Liver (tissue), 9 donors: ENCODE measurements around the gene MEGF11. TPM values are rescaled to one million over a fixed set of nuclear protein-coding genes. Genes with fewer than 3 reads are reported as not detected.

Source experiments
- DNase-seq: peaks from one replicate; pipeline ENCODE4 v3.0.0-alpha.2; 2017; ENCODE audit warnings: low spot score
- H3K27ac ChIP-seq, 2 donors: one replicate each; pipeline ENCODE4 v1.7.0; 2013; ENCODE audit warnings: inconsistent platforms in 2 of 2, low read length in 2 of 2, control low read depth in 1 of 2, low read depth in 1 of 2, mild to moderate bottlenecking in 1 of 2
- H3K27me3 ChIP-seq, 4 donors: one replicate each; pipeline versions ENCODE4 v1.6.1 to v1.7.0; 2013; ENCODE audit warnings: low read length in 3 of 4, inconsistent platforms in 1 of 4, mild to moderate bottlenecking in 1 of 4, moderate library complexity in 1 of 4; ENCODE audit not compliant: control insufficient read depth in 4 of 4, insufficient read depth in 4 of 4
- H3K36me3 ChIP-seq, 4 donors: one replicate each; pipeline versions ENCODE4 v1.6.1 to v1.7.0; 2013; ENCODE audit warnings: low read length in 3 of 4, mild to moderate bottlenecking in 3 of 4, low read depth in 1 of 4, moderate library complexity in 1 of 4; ENCODE audit not compliant: control insufficient read depth in 4 of 4, insufficient read depth in 3 of 4
- H3K4me1 ChIP-seq, 4 donors: one replicate each; pipeline versions ENCODE4 v1.6.1 to v1.7.0; 2013; ENCODE audit warnings: low read length in 3 of 4, mild to moderate bottlenecking in 3 of 4, moderate library complexity in 1 of 4; ENCODE audit not compliant: control insufficient read depth in 4 of 4, insufficient read depth in 4 of 4
- H3K4me3 ChIP-seq, 3 donors: one replicate each; pipeline versions ENCODE4 v1.6.1 to v1.7.0; 2013; ENCODE audit warnings: low read length in 3 of 3, control low read depth in 1 of 3, low read depth in 1 of 3, mild to moderate bottlenecking in 1 of 3
- H3K9ac ChIP-seq, 2 donors: one replicate each; pipeline ENCODE4 v1.7.0; 2013; ENCODE audit warnings: low read length in 2 of 2, mild to moderate bottlenecking in 2 of 2, moderate library complexity in 2 of 2, control low read depth in 1 of 2, low read depth in 1 of 2
- H3K9me3 ChIP-seq, 4 donors: one replicate each; pipeline versions ENCODE4 v1.6.1 to v1.7.0; 2013; ENCODE audit warnings: low read length in 3 of 4; ENCODE audit not compliant: control insufficient read depth in 4 of 4
- ATF3 ChIP-seq: IDR thresholded peaks from 2 replicates; pipeline ENCODE4 v1.6.1; 2016; ENCODE audit warnings: antibody characterized with exemption
- CTCF ChIP-seq: fragments of 150-350 bp; IDR thresholded peaks from 2 replicates; pipeline ENCODE4 v1.5.1; 2017; ENCODE audit warnings: improper control_type of control experiment, low read depth, low read length; ENCODE audit not compliant: missing input control
- EGR1 ChIP-seq, 2 donors: IDR thresholded peaks; 2 replicates each; pipeline ENCODE4 v1.6.1; 2016 to 2018; ENCODE audit warnings: antibody characterized with exemption in 2 of 2, low read depth in 2 of 2
- FOXA1 ChIP-seq: IDR thresholded peaks from 2 replicates; pipeline ENCODE4 v1.6.1; 2016; ENCODE audit warnings: antibody characterized with exemption
- FOXA2 ChIP-seq: IDR thresholded peaks from 2 replicates; pipeline ENCODE4 v1.6.1; 2016; ENCODE audit warnings: antibody characterized with exemption
- GABPA ChIP-seq, 2 donors: IDR thresholded peaks in 1 of 2; conservative IDR thresholded peaks in 1 of 2; 2 replicates each; pipeline ENCODE4 v1.6.1; 2016; ENCODE audit warnings: antibody characterized with exemption in 2 of 2, mild to moderate bottlenecking in 1 of 2, moderate library complexity in 1 of 2
- HNF4A ChIP-seq, 2 donors: conservative IDR thresholded peaks; 2 replicates each; pipeline ENCODE4 v1.6.1; 2016; ENCODE audit warnings: antibody characterized with exemption in 2 of 2, mild to moderate bottlenecking in 2 of 2
- JUND ChIP-seq, 2 donors: IDR thresholded peaks; 2 replicates each; pipeline ENCODE4 v1.6.1; 2016; ENCODE audit warnings: antibody characterized with exemption in 2 of 2
- MAX ChIP-seq: IDR thresholded peaks from 2 replicates; pipeline ENCODE4 v1.6.1; 2016; ENCODE audit warnings: antibody characterized with exemption
- NR2F2 ChIP-seq: IDR thresholded peaks from 2 replicates; pipeline ENCODE4 v1.6.1; 2016; ENCODE audit warnings: antibody characterized with exemption
- RAD21 ChIP-seq, 2 donors: IDR thresholded peaks; 2 replicates each; pipeline ENCODE4 v1.6.1; 2016; ENCODE audit warnings: antibody characterized with exemption in 2 of 2, mild to moderate bottlenecking in 2 of 2
- REST ChIP-seq: IDR thresholded peaks from 2 replicates; pipeline ENCODE4 v1.6.1; 2016; ENCODE audit warnings: antibody characterized with exemption, mild to moderate bottlenecking
- SP1 ChIP-seq: IDR thresholded peaks from 2 replicates; pipeline ENCODE4 v1.6.1; 2018; ENCODE audit warnings: antibody characterized with exemption, mild to moderate bottlenecking
- TAF1 ChIP-seq: conservative IDR thresholded peaks from 2 replicates; pipeline ENCODE4 v1.6.1; 2016; ENCODE audit warnings: antibody characterized with exemption, mild to moderate bottlenecking
- YY1 ChIP-seq: IDR thresholded peaks from 2 replicates; pipeline ENCODE4 v1.6.1; 2016; ENCODE audit warnings: antibody characterized with exemption, mild to moderate bottlenecking
- ZBTB33 ChIP-seq: IDR thresholded peaks from 2 replicates; pipeline ENCODE4 v1.6.1; 2016; ENCODE audit warnings: antibody characterized with exemption
- WGBS: extraction: QIAGEN DNeasy Blood & Tissue Kit; methylation state at CpG from one replicate; pipeline ENCODE4 v1.1.7; 2013; 5-methylcytosine and 5-hydroxymethylcytosine counted together
- polyA plus RNA-seq, 2 donors: library from polyadenylated mRNA; stranded (reverse) in 1 of 2; unstranded in 1 of 2; fragments of 200-250 nt in 1 of 2; fragments of >200 nt in 1 of 2; fragmentation: Nextera tagmentation in 1 of 2; extraction: Ambion mirVana in 1 of 2; gene quantifications; one replicate each; pipeline versions ENCODE4 v1.2.1 to v1.2.3, GENCODE V29; 2013 to 2015
- total RNA-seq, 2 donors: library from RNA; depleted of rRNA; stranded (reverse); fragments of >200 nt; gene quantifications; one replicate each; pipeline ENCODE4 v1.2.3, GENCODE V29; 2014
- donor health status: healthy.
- donor health status: healthy.
- donor health status: healthy.
- donor health status: healthy.
- donor health status: healthy.

MEGF11 gene
- total and polyA plus RNA-seq, 4 donors = under 0.01 to 0.51 (median 0.03) TPM; not detected in 1

- H3K9me3 ChIP-seq = no peaks in the 10 kb centered on the region
- no peaks in the 10 kb centered on the region for H3K36me3 ChIP-seq
- no peak for TF ChIP-seq REST
- no peak for TF ChIP-seq FOXA2
- no peak for TF ChIP-seq GABPA (IDR thresholded peaks at IDR 0.05 in 1 of 2, conservative IDR thresholded peaks at IDR 0.05 in 1 of 2)
- TF ChIP-seq ZBTB33 = no peak
- TF ChIP-seq YY1 = no peak
- no peak for TF ChIP-seq TAF1
- TF ChIP-seq CTCF = no peak
- no peak for TF ChIP-seq SP1
- TF ChIP-seq FOXA1 = no peak
- no peak for TF ChIP-seq JUND (IDR thresholded peaks at IDR 0.05)
- no peak for TF ChIP-seq MAX
- no peak for TF ChIP-seq NR2F2
- no peaks in the 10 kb centered on the region for H3K4me1 ChIP-seq
- 78% methylated on average over 16 of the region's 16 CpGs for WGBS
- H3K27me3 ChIP-seq = peaks cover 0 to 6% (median under 1%) of the 10 kb centered on the region in 4 donors
- DNase-seq = no peak
- no peak overlapping the region for H3K9ac ChIP-seq
- no peak overlapping the region for H3K27ac ChIP-seq
- H3K4me3 ChIP-seq = no peak overlapping the region
Measured at GRCh38 chr15:66108483-66109265, 144.9 kb downstream of the MEGF11 start.

- DNase-seq = no peak
- H3K9me3 ChIP-seq = no peaks in the 10 kb centered on the region
- peaks cover 0 to 4% (median 0%) of the 10 kb centered on the region in 4 donors for H3K27me3 ChIP-seq
- no peaks in the 10 kb centered on the region for H3K4me1 ChIP-seq
- no peak overlapping the region for H3K27ac ChIP-seq
- H3K4me3 ChIP-seq = no peak overlapping the region
- 66% methylated on average over 7 of the region's 7 CpGs for WGBS
- H3K9ac ChIP-seq = no peak overlapping the region
- H3K36me3 ChIP-seq = no peaks in the 10 kb centered on the region
- TF ChIP-seq MAX (no peak), HNF4A (conservative IDR thresholded peaks at IDR 0.05) (no peak), EGR1 (IDR thresholded peaks at IDR 0.05; ENCODE audit: low read depth in 2 of 2) (no peak), YY1 (no peak), JUND (IDR thresholded peaks at IDR 0.05) (no peak), GABPA (IDR thresholded peaks at IDR 0.05 in 1 of 2, conservative IDR thresholded peaks at IDR 0.05 in 1 of 2) (no peak), CTCF (no peak), TAF1 (no peak), ZBTB33 (no peak), ATF3 (no peak), RAD21 (IDR thresholded peaks at IDR 0.05) (no peak)
Measured at GRCh38 chr15:66107070-66107469, 146.5 kb downstream of the MEGF11 start.
